AG09309 (cell line): ENCODE measurements around the gene ALDH1A1.
"Not testable (repeated sequence)": the region's sequence is repeated elsewhere in the genome, so short reads cannot be mapped to it uniquely, and the experiment has no call there.

Source experiments
- DNase-seq: peaks from one replicate; pipeline ENCODE4 v3.0.0-alpha.2; 2010; ENCODE audit warnings: low read depth
- H3K4me3 ChIP-seq: 2 replicates; pipeline ENCODE4 v1.5.1; 2011; ENCODE audit warnings: mild to moderate bottlenecking, low read depth, low read length, moderate library complexity; ENCODE audit not compliant: control insufficient read depth
- CTCF ChIP-seq: IDR thresholded peaks from 2 replicates; pipeline ENCODE4 v1.5.1; 2011; ENCODE audit warnings: mild to moderate bottlenecking, low read depth, low read length, inconsistent platforms; ENCODE audit not compliant: insufficient read depth, control insufficient read depth; ENCODE audit errors: missing control alignments

The ALDH1A1 gene

GRCh38 chr9:72873456-72873855, 79.4 kb downstream of the ALDH1A1 start:
- no peak for DNase-seq
- no peak for TF ChIP-seq CTCF
- no peak overlapping the region for H3K4me3 ChIP-seq

- TF ChIP-seq CTCF: no peak
- no peak overlapping the region for H3K4me3 ChIP-seq
- DNase-seq: no peak
Measured at GRCh38 chr9:72872718-72873117, 80.1 kb downstream of the ALDH1A1 start.

- H3K4me3 ChIP-seq: no peak overlapping the region
- DNase-seq: no peak
- TF ChIP-seq CTCF: peak; percentile 41
Measured at GRCh38 chr9:72871685-72872084, 81.2 kb downstream of the ALDH1A1 start.

GRCh38 chr9:72864327-72864726, 88.5 kb downstream of the ALDH1A1 start:
- TF ChIP-seq CTCF: no peak
- no peak for DNase-seq
- no peak overlapping the region for H3K4me3 ChIP-seq

- DNase-seq: no peak
- H3K4me3 ChIP-seq: no peak overlapping the region
- no peak for TF ChIP-seq CTCF
Measured at GRCh38 chr9:72863456-72864094, 89.3 kb downstream of the ALDH1A1 start.

GRCh38 chr9:72862788-72863187, 90.1 kb downstream of the ALDH1A1 start:
- not testable (repeated sequence) for DNase-seq, H3K4me3 ChIP-seq

- no peak for TF ChIP-seq CTCF
- H3K4me3 ChIP-seq: no peak overlapping the region
Measured at GRCh38 chr9:72858089-72858912, 94.6 kb downstream of the ALDH1A1 start.

More at GRCh38 chr9:72858089-72858912, 94.6 kb downstream of the ALDH1A1 start:
- no peak for DNase-seq
